Left ventricle myocardium inferior (tissue), 1 donor: ENCODE data around the gene ACTR8. TPM values are rescaled to one million over a fixed set of nuclear protein-coding genes. Genes with fewer than 3 reads are reported as not detected.

Experiments
- DNase-seq: peaks from one replicate; pipeline ENCODE4 v3.0.0-alpha.2; 2020
- H3K27ac ChIP-seq: fragments of 200-600 bp; replicated peaks from 2 replicates; pipeline ENCODE4 v1.8.0; 2021
- H3K27me3 ChIP-seq: fragments of 200-600 bp; 2 replicates; pipeline ENCODE4 v1.8.0; 2021; ENCODE audit warnings: low read depth
- H3K36me3 ChIP-seq: fragments of 200-600 bp; 2 replicates; pipeline ENCODE4 v1.8.0; 2021
- H3K4me1 ChIP-seq: fragments of 200-600 bp; 2 replicates; pipeline ENCODE4 v1.8.0; 2021
- H3K4me3 ChIP-seq: fragments of 200-600 bp; 2 replicates; pipeline ENCODE4 v1.8.0; 2021; ENCODE audit warnings: mild to moderate bottlenecking, moderate library complexity
- H3K9me3 ChIP-seq: fragments of 200-600 bp; replicated peaks from 2 replicates; pipeline ENCODE4 v1.8.0; 2021
- CTCF ChIP-seq: fragments of 200-600 bp; IDR thresholded peaks from 2 replicates; pipeline ENCODE4 v1.8.0; 2021; ENCODE audit warnings: antibody characterized with exemption, mild to moderate bottlenecking, borderline replicate concordance
- intact Hi-C: fragments of 100-400 bp; cut with micrococcal nuclease; formaldehyde crosslinking; loops from one replicate; pipeline ENCODE4 v1.11.0; 2022
- total RNA-seq: library from RNA; stranded (reverse); fragmentation: NEBNext Ultra II Directional; extraction: Animal tissue kit (Norgen Biotek cat#: 25700); gene quantifications from one replicate; pipeline ENCODE4 v1.2.1, GENCODE V29; 2021
- donor health status: DM: no; HTN: yes; CAD: no; lungs with severe emphysema.

Gene ACTR8
- total RNA-seq, 1 donor from 2014 or later = 33.2 TPM

GRCh38 chr3:53891497-53892285 lies 9.7 kb upstream of the ACTR8 start, which contains the start of gene SELENOK:
Gene SELENOK, minus strand, starts transcription at chr3:53891859.
- intact Hi-C loops = no loop called here
- no peak for TF ChIP-seq CTCF
- peak within 1 kb of the TSS; percentile 91 for H3K27ac ChIP-seq
- peaks cover 17% of the 10 kb centered on the region for H3K36me3 ChIP-seq
- no peaks in the 10 kb centered on the region for H3K27me3 ChIP-seq
- H3K4me1 ChIP-seq = peaks cover 46% of the 10 kb centered on the region
- peak; percentile 99 for DNase-seq
- no peaks in the 10 kb centered on the region for H3K9me3 ChIP-seq
- H3K4me3 ChIP-seq = peak within 1 kb of the TSS; percentile 81

GRCh38 chr3:53890726-53891475 lies 8.9 kb upstream of the ACTR8 start:
- TF ChIP-seq CTCF = no peak
- Histone ChIP-seq H3K36me3 (peaks cover 25% of the 10 kb centered on the region), H3K9me3 (no peaks in the 10 kb centered on the region), H3K27me3 (no peaks in the 10 kb centered on the region), H3K27ac (peak overlapping the region; percentile 91), H3K4me3 (peak overlapping the region; percentile 81), H3K4me1 (peaks cover 46% of the 10 kb centered on the region)
- intact Hi-C loops = no loop called here
- DNase-seq = no peak

- Histone ChIP-seq H3K4me3 (no peak overlapping the region), H3K27ac (no peak overlapping the region), H3K36me3 (peaks cover 51% of the 10 kb centered on the region), H3K27me3 (no peaks in the 10 kb centered on the region), H3K9me3 (no peaks in the 10 kb centered on the region), H3K4me1 (peaks cover 46% of the 10 kb centered on the region)
- TF ChIP-seq CTCF = no peak
- intact Hi-C loops = no loop called here
- no peak for DNase-seq
These were observed 6.3 kb upstream of the ACTR8 start for GRCh38 chr3:53888232-53888631.

GRCh38 chr3:53887446-53887845 lies 5.5 kb upstream of the ACTR8 start:
- Histone ChIP-seq H3K4me1 (peaks cover 45% of the 10 kb centered on the region), H3K36me3 (peaks cover 51% of the 10 kb centered on the region), H3K27me3 (no peaks in the 10 kb centered on the region), H3K4me3 (no peak overlapping the region), H3K27ac (no peak overlapping the region), H3K9me3 (no peaks in the 10 kb centered on the region)
- TF ChIP-seq CTCF = no peak
- intact Hi-C loops = no loop called here
- DNase-seq = no peak

GRCh38 chr3:53885239-53885638 lies 3.3 kb upstream of the ACTR8 start:
- TF ChIP-seq CTCF = no peak

More at GRCh38 chr3:53885239-53885638, 3.3 kb upstream of the ACTR8 start:
- Histone ChIP-seq H3K4me3 (no peak overlapping the region), H3K9me3 (no peaks in the 10 kb centered on the region), H3K27ac (no peak overlapping the region), H3K27me3 (no peaks in the 10 kb centered on the region), H3K4me1 (peaks cover 46% of the 10 kb centered on the region), H3K36me3 (peaks cover 51% of the 10 kb centered on the region)
- no peak for DNase-seq
- intact Hi-C loops = no loop called here
